H1 (cell line): Measurements from ENCODE around the gene MAPKAP1. TPM values are rescaled to one million over a fixed set of nuclear protein-coding genes. Genes with fewer than 3 reads are reported as not detected.

ENCODE experiments used
- POU5F1 ChIP-seq: IDR thresholded peaks from 2 replicates; pipeline ENCODE4 v1.6.1; 2011; ENCODE audit warnings: low read depth, mild to moderate bottlenecking, low read length, moderate library complexity
- SP1 ChIP-seq: IDR thresholded peaks from 2 replicates; pipeline ENCODE4 v1.6.1; 2011; ENCODE audit warnings: low read depth, low read length
- TCF12 ChIP-seq: IDR thresholded peaks from 2 replicates; pipeline ENCODE4 v1.6.1; 2011; ENCODE audit warnings: low read depth, mild to moderate bottlenecking, low read length
- polyA plus RNA-seq, 7 experiments: library from polyadenylated mRNA; depleted of rRNA in 3 of 7; stranded (reverse) in 5 of 7; unstranded in 2 of 7; fragments of >200 nt in 5 of 7; fragments of 200-250 nt in 2 of 7; gene quantifications; 1 replicate in 5 of 7; 2 replicates in 1 of 7; 4 replicates in 1 of 7; pipeline versions ENCODE4 v1.2.1 to v1.2.3, GENCODE V29; 2011 to 2013; ENCODE audit warnings: missing spikeins in 2 of 7, mixed read lengths in 2 of 7
- total RNA-seq: library from RNA; stranded (reverse); fragmentation: NEBNext Ultra II Directional; extraction: Animal tissue kit (Norgen Biotek cat#: 25700); gene quantifications from 2 replicates; pipeline ENCODE4 v1.2.1, GENCODE V29; 2021
- TF ChIP-seq, protein P1 (sequence below): IDR thresholded peaks from 2 replicates; pipeline ENCODE4 v1.6.1; 2011; ENCODE audit warnings: low read depth, mild to moderate bottlenecking, low read length; ENCODE audit not compliant: insufficient read depth

Gene MAPKAP1
- total and polyA plus RNA-seq, 2 of the 8 experiments (the other 6 are each of a cell fraction or from before 2014, with no cell fraction given): 79.2 to 140 TPM

DNA sequence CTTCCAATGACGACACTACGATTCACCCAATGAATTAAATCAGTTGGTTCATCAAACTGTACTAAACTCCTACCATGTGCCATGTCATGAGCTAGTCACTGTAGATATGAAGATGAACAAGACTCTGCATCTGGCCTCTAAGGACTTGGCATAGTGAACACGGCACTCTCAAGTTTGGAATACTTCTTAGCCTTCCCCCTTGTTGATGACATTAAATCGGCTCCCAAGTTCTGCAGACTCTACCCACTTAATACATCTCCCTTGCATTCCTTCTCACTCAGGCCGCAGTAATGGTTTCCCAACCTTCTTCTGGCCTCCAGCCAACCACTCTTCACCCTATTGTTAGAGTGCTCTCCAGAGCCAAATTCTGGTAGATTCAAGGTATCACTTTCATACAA lies 184.7 kb downstream of the MAPKAP1 start (continued):
- TF ChIP-seq, protein P1, sequence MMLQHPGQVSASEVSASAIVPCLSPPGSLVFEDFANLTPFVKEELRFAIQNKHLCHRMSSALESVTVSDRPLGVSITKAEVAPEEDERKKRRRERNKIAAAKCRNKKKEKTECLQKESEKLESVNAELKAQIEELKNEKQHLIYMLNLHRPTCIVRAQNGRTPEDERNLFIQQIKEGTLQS: no peak
- TF ChIP-seq SP1: no peak
- no peak for TF ChIP-seq TCF12
- TF ChIP-seq POU5F1: no peak
